ENCODE measurements around the gene EIF4ENIF1. TPM values are rescaled to one million over a fixed set of nuclear protein-coding genes. Genes with fewer than 3 reads are reported as not detected.

EIF4ENIF1 gene
- polyA plus RNA-seq, 1 of the 3 experiments (the other 2 are of a cell fraction), result 18.4 TPM

DNA sequence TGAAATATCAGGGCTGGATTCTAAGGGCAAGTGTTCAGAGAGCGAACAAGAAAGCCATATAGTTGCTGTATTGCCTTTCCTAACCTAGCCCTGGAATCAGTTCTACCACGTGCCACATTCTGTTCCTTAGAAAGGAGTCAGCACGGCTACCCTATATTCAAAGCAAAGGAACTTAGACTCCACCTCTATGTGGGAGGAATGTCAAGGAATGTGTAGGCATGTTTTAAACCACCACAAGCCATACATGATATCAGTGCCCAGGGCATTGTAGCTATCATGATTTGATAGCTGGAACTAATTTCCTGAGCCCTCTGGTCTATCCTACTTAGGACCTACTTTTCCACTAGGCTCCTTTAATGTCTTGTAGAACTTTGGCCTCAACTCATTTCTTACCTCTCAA lies 2.5 kb upstream of the EIF4ENIF1 start:
- Histone ChIP-seq H4K20me1 (ENCODE audit: insufficient read depth) (no peaks in the 10 kb centered on the region), H3K79me2 (ENCODE audit: insufficient read depth) (peaks cover 46% of the 10 kb centered on the region), H3K36me3 (replicated peaks in 1 of 2; ENCODE audit: control insufficient read depth in 1 of 2, insufficient read depth in 2 of 2, low read length in 1 of 2) (peaks cover 9 to 11% of the 10 kb centered on the region in 2 experiments), H3K9me3 (no peaks in the 10 kb centered on the region), H3K27me3 (ENCODE audit: insufficient read depth) (no peaks in the 10 kb centered on the region), H3K4me1 (ENCODE audit: control insufficient read depth in 1 of 2, insufficient read depth in 2 of 2, low read depth in 1 of 2, low read length in 1 of 2) (peaks cover 6 to 8% of the 10 kb centered on the region in 2 experiments; a peak in 3 of 4 replicates), H3K4me2 (no peak overlapping the region), H3F3A (replicated peaks; ENCODE audit: insufficient read depth) (peaks cover 20% of the 10 kb centered on the region), H3K9ac (no peak overlapping the region), H3K9me2 (no peaks in the 10 kb centered on the region), H3K4me3 (ENCODE audit: low read depth in 2 of 2, low read length in 1 of 2) (no peak overlapping the region), H2AFZ (ENCODE audit: low read depth) (no peak overlapping the region), H3K27ac (ENCODE audit: low read depth in 2 of 2, low read length in 1 of 2) (no peak overlapping the region)
- WGBS (ENCODE audit: low lambda C conversion rate), result 96% methylated on average over 3 of the region's 3 CpGs
- POLR2A ChIA-PET, result no interaction called here
- CTCF ChIA-PET, result interaction anchor here (0.9 to 2.1 kb wide), 3 partner anchors 10 to 179 kb away, joined by 3 to 5 read pairs (median 3); no protein-coding TSS in a partner anchor
- TF ChIP-seq TAF1 (IDR thresholded peaks at IDR 0.05; ENCODE audit: borderline replicate concordance, low read depth, low read length) (no peak), SIN3A (IDR thresholded peaks at IDR 0.05; ENCODE audit: borderline replicate concordance, low read depth, low read length) (no peak), NFIC (IDR thresholded peaks at IDR 0.05; ENCODE audit: borderline replicate concordance) (no peak), RXRA (IDR thresholded peaks at IDR 0.05; ENCODE audit: borderline replicate concordance, low read depth) (no peak), SMC3 (IDR thresholded peaks at IDR 0.05; ENCODE audit: low read depth, low read length) (no peak), TCF12 (IDR thresholded peaks at IDR 0.05) (no peak), EP300 (IDR thresholded peaks at IDR 0.05; ENCODE audit: borderline replicate concordance in 1 of 2, low read depth in 1 of 2, low read length in 1 of 2) (no peak), RFX5 (IDR thresholded peaks at IDR 0.05; ENCODE audit: low read length) (no peak)
- TF ChIP-seq, protein P1, sequence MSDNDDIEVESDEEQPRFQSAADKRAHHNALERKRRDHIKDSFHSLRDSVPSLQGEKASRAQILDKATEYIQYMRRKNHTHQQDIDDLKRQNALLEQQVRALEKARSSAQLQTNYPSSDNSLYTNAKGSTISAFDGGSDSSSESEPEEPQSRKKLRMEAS (IDR thresholded peaks at IDR 0.05; ENCODE audit: low read depth), result no peak
- TF ChIP-seq, protein P2, sequence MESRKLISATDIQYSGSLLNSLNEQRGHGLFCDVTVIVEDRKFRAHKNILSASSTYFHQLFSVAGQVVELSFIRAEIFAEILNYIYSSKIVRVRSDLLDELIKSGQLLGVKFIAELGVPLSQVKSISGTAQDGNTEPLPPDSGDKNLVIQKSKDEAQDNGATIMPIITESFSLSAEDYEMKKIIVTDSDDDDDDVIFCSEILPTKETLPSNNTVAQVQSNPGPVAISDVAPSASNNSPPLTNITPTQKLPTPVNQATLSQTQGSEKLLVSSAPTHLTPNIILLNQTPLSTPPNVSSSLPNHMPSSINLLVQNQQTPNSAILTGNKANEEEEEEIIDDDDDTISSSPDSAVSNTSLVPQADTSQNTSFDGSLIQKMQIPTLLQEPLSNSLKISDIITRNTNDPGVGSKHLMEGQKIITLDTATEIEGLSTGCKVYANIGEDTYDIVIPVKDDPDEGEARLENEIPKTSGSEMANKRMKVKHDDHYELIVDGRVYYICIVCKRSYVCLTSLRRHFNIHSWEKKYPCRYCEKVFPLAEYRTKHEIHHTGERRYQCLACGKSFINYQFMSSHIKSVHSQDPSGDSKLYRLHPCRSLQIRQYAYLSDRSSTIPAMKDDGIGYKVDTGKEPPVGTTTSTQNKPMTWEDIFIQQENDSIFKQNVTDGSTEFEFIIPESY (IDR thresholded peaks at IDR 0.05; ENCODE audit: borderline replicate concordance, low read depth), result no peak
- TF ChIP-seq, protein P3, sequence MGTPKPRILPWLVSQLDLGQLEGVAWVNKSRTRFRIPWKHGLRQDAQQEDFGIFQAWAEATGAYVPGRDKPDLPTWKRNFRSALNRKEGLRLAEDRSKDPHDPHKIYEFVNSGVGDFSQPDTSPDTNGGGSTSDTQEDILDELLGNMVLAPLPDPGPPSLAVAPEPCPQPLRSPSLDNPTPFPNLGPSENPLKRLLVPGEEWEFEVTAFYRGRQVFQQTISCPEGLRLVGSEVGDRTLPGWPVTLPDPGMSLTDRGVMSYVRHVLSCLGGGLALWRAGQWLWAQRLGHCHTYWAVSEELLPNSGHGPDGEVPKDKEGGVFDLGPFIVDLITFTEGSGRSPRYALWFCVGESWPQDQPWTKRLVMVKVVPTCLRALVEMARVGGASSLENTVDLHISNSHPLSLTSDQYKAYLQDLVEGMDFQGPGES (IDR thresholded peaks at IDR 0.05; ENCODE audit: low read depth, low read length), result no peak
- TF ChIP-seq, protein P4, sequence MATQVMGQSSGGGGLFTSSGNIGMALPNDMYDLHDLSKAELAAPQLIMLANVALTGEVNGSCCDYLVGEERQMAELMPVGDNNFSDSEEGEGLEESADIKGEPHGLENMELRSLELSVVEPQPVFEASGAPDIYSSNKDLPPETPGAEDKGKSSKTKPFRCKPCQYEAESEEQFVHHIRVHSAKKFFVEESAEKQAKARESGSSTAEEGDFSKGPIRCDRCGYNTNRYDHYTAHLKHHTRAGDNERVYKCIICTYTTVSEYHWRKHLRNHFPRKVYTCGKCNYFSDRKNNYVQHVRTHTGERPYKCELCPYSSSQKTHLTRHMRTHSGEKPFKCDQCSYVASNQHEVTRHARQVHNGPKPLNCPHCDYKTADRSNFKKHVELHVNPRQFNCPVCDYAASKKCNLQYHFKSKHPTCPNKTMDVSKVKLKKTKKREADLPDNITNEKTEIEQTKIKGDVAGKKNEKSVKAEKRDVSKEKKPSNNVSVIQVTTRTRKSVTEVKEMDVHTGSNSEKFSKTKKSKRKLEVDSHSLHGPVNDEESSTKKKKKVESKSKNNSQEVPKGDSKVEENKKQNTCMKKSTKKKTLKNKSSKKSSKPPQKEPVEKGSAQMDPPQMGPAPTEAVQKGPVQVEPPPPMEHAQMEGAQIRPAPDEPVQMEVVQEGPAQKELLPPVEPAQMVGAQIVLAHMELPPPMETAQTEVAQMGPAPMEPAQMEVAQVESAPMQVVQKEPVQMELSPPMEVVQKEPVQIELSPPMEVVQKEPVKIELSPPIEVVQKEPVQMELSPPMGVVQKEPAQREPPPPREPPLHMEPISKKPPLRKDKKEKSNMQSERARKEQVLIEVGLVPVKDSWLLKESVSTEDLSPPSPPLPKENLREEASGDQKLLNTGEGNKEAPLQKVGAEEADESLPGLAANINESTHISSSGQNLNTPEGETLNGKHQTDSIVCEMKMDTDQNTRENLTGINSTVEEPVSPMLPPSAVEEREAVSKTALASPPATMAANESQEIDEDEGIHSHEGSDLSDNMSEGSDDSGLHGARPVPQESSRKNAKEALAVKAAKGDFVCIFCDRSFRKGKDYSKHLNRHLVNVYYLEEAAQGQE (IDR thresholded peaks at IDR 0.05; ENCODE audit: low read depth, low read length), result no peak
- TF ChIP-seq, protein P5, sequence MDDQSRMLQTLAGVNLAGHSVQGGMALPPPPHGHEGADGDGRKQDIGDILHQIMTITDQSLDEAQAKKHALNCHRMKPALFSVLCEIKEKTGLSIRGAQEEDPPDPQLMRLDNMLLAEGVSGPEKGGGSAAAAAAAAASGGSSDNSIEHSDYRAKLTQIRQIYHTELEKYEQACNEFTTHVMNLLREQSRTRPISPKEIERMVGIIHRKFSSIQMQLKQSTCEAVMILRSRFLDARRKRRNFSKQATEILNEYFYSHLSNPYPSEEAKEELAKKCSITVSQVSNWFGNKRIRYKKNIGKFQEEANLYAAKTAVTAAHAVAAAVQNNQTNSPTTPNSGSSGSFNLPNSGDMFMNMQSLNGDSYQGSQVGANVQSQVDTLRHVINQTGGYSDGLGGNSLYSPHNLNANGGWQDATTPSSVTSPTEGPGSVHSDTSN (IDR thresholded peaks at IDR 0.05), result no peak
- no peak for DNase-seq

Data from SK-N-SH (cell line).